Subcutaneous adipose tissue (tissue), 4 donors: ENCODE results near the gene ADK. TPM values are rescaled to one million over a fixed set of nuclear protein-coding genes. Genes with fewer than 3 reads are reported as not detected.

Experiments used
- CTCF ChIP-seq: fragments of 450-650 bp; IDR thresholded peaks from one replicate; pipeline ENCODE4 v1.5.1; 2016; ENCODE audit warnings: low read depth, mild to moderate bottlenecking, control low read depth, antibody characterized with exemption, moderate library complexity
- total RNA-seq, 4 donors: library from RNA; depleted of rRNA; stranded (reverse); fragments of >200 nt; gene quantifications; one replicate each; pipeline ENCODE4 v1.1.0, GENCODE V29; 2016

ADK gene
- total RNA-seq, 4 donors from 2014 or later: 21.7 to 52.2 (median 38.8) TPM

GRCh38 chr10:74145133-74145532 lies 5.9 kb upstream of the ADK start:
- TF ChIP-seq CTCF: no peak

- no peak for TF ChIP-seq CTCF
These were observed 624 bp upstream of the ADK start, which contains the start of gene AP3M1 for GRCh38 chr10:74150204-74150989. Gene AP3M1, minus strand, starts transcription at chr10:74150828. Its CDS starts 12,449 bp downstream, at chr10:74138379.

GRCh38 chr10:74151879-74152722 lies 1.1 kb downstream of the ADK start:
- TF ChIP-seq CTCF: no peak

GRCh38 chr10:74153123-74153522 lies 2.1 kb downstream of the ADK start:
- no peak for TF ChIP-seq CTCF

GRCh38 chr10:74153676-74154075 lies 2.7 kb downstream of the ADK start:
- no peak for TF ChIP-seq CTCF

GRCh38 chr10:74156919-74157289 lies 5.9 kb downstream of the ADK start:
- no peak for TF ChIP-seq CTCF

- no peak for TF ChIP-seq CTCF
These were observed 9.0 kb downstream of the ADK start for GRCh38 chr10:74160013-74160412.
